HG03159 (cell line): Measurements from ENCODE around the gene VPREB1.
"Not testable (repeated sequence)": the region's sequence is repeated elsewhere in the genome, so short reads cannot be mapped to it uniquely, and the experiment has no call there.

Experiments
- ATAC-seq: cut with Tn5 transposase; IDR thresholded peaks from one replicate; pipeline ENCODE4 v1.9.1; 2021; ENCODE audit warnings: mild to moderate bottlenecking, moderate library complexity; ENCODE audit not compliant: unreplicated experiment

The VPREB1 gene

GRCh38 chr22:22292656-22293055 is 48.1 kb downstream of the VPREB1 start:
- ATAC-seq: not testable (repeated sequence)

DNA sequence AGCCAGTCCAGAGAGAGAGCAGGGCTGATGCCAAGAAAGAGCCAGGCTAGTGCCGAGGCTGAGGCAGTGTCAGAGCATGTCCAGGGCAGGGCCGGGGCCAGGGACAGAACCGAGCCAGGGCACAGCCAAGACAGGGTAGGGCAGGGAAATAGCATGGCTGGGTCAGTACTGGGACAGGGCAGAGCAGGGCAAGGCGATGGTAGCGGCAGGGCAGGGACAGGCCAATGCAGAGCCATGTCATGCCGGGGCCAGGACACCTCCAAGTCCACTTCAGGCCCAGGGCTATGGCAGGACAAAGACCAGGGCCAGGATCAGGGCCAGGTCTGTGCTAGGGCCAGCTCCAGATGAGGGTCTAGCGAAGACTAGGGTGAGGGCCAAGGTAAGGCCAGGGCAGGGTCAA is 48.9 kb downstream of the VPREB1 start:
- not testable (repeated sequence) for ATAC-seq

DNA sequence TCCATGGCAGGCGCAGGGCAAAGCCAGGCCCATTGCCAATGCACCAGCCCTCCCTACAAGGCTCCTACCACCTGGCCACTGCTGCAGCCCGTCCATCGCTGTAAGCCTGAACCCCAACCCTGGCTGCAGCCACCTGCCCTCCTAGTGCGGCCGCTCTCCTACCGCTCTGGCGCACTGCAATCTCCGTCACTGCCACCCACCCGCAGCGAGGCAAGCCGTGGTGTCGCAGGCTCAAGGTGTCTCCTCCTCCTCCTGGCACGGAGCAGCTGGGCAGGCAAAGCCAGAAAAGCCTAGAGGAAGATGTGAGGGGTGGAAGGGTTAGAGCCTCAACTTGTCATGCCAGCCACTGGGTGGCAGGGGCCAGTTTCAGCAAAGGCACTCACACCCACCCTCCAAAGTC is 50.1 kb downstream of the VPREB1 start:
- not testable (repeated sequence) for ATAC-seq
